CD8-positive, alpha-beta memory T cell (primary cell): Measurements from ENCODE around the gene FGF3. TPM values are rescaled to one million over a fixed set of nuclear protein-coding genes. Genes with fewer than 3 reads are reported as not detected.

ENCODE experiments used
- CTCF ChIA-PET: fragments of 350-600 bp; sonication (Branson Sonifier 250); formaldehyde crosslinking; loops from one replicate; lab custom pipeline; 2021; ENCODE audit warnings: antibody characterized with exemption; lab: Charles Lee
- POLR2A ChIA-PET: fragments of 350-600 bp; sonication (Branson Sonifier 250); formaldehyde crosslinking; loops from one replicate; lab custom pipeline; 2021; ENCODE audit warnings: antibody characterized with exemption; lab: Charles Lee
- DNase-seq, 5 donors: peaks; one replicate each; pipeline versions ENCODE4 v3.0.0 to v3.0.0-alpha.2; 2020 to 2022; ENCODE audit warnings: mixed read lengths in 1 of 5
- H3K27ac ChIP-seq: one replicate; pipeline ENCODE4 v1.7.0; 2013; ENCODE audit warnings: low read depth, mild to moderate bottlenecking, low read length, moderate library complexity
- H3K27me3 ChIP-seq: 2 replicates; pipeline ENCODE4 v1.7.0; 2013; ENCODE audit warnings: low read length, mild to moderate bottlenecking; ENCODE audit not compliant: insufficient read depth, poor library complexity, severe bottlenecking
- H3K36me3 ChIP-seq: 2 replicates; pipeline ENCODE4 v1.7.0; 2013; ENCODE audit warnings: mild to moderate bottlenecking, low read length, moderate library complexity; ENCODE audit not compliant: insufficient read depth
- H3K4me1 ChIP-seq: 2 replicates; pipeline ENCODE4 v1.7.0; 2013; ENCODE audit warnings: mild to moderate bottlenecking, low read length, moderate library complexity; ENCODE audit not compliant: insufficient read depth
- H3K4me3 ChIP-seq: 2 replicates; pipeline ENCODE4 v1.7.0; 2013; ENCODE audit warnings: mild to moderate bottlenecking, low read length
- H3K9me3 ChIP-seq: 2 replicates; pipeline ENCODE4 v1.7.0; 2013; ENCODE audit warnings: mild to moderate bottlenecking, low read length
- H3K27ac Mint-ChIP-seq, 8 donors: one replicate each; pipeline ENCODE4 v1.8.0; 2020 to 2021; ENCODE audit warnings: mixed read lengths in 8 of 8, mild to moderate bottlenecking in 6 of 8, inconsistent platforms in 3 of 8, moderate library complexity in 3 of 8
- H3K27me3 Mint-ChIP-seq, 2 donors: one replicate each; pipeline ENCODE4 v1.8.0; 2020 to 2021; ENCODE audit warnings: mixed read lengths in 2 of 2, mild to moderate bottlenecking in 1 of 2, moderate library complexity in 1 of 2
- H3K36me3 Mint-ChIP-seq, 3 donors: one replicate each; pipeline ENCODE4 v1.8.0; 2020 to 2021; ENCODE audit warnings: mixed read lengths in 3 of 3, inconsistent platforms in 1 of 3, mild to moderate bottlenecking in 1 of 3
- H3K4me1 Mint-ChIP-seq, 3 donors: one replicate each; pipeline ENCODE4 v1.8.0; 2020 to 2021; ENCODE audit warnings: mixed read lengths in 3 of 3, inconsistent platforms in 1 of 3, mild to moderate bottlenecking in 1 of 3
- H3K4me3 Mint-ChIP-seq, 7 donors: one replicate each; pipeline ENCODE4 v1.8.0; 2020 to 2021; ENCODE audit warnings: mixed read lengths in 7 of 7, mild to moderate bottlenecking in 6 of 7, moderate library complexity in 4 of 7, inconsistent platforms in 2 of 7
- H3K9me3 Mint-ChIP-seq, 5 donors: one replicate each; pipeline ENCODE4 v1.8.0; 2020 to 2022; ENCODE audit warnings: mixed read lengths in 5 of 5, mild to moderate bottlenecking in 3 of 5, moderate library complexity in 2 of 5, inconsistent platforms in 1 of 5
- polyA plus RNA-seq: library from polyadenylated mRNA; unstranded; fragments of 300-500 nt; fragmentation: Illumina TruSeq; gene quantifications from one replicate; pipeline ENCODE4 v1.2.3, GENCODE V29; 2021
- total RNA-seq, 2 experiments: library from RNA; stranded (reverse); gene quantifications; one replicate each; pipeline ENCODE4 v1.2.3, GENCODE V29; 2021

FGF3 gene
- total and polyA plus RNA-seq, 3 experiments from 2014 or later: not detected

GRCh38 chr11:69802590-69802989, 16.6 kb downstream of the FGF3 start:
- H3K27ac ChIP-seq: no peak overlapping the region
- no peaks in the 10 kb centered on the region for H3K4me1 ChIP-seq
- H3K4me1 Mint-ChIP-seq: no peaks in the 10 kb centered on the region
- H3K27ac Mint-ChIP-seq: no peak overlapping the region
- H3K4me3 Mint-ChIP-seq: no peak overlapping the region
- no peak for DNase-seq
- no peak overlapping the region for H3K4me3 ChIP-seq
- no peaks in the 10 kb centered on the region for H3K27me3 ChIP-seq
- CTCF ChIA-PET: no interaction called here
- H3K9me3 ChIP-seq: no peaks in the 10 kb centered on the region
- no peaks in the 10 kb centered on the region for H3K36me3 ChIP-seq
- POLR2A ChIA-PET: no interaction called here
- H3K27me3 Mint-ChIP-seq: peaks cover 3 to 13% of the 10 kb centered on the region in 2 donors
- peaks cover 0 to 2% (median 0%) of the 10 kb centered on the region in 5 donors for H3K9me3 Mint-ChIP-seq
- H3K36me3 Mint-ChIP-seq: no peaks in the 10 kb centered on the region

GRCh38 chr11:69801513-69802335, 17.5 kb downstream of the FGF3 start:
- no peaks in the 10 kb centered on the region for H3K4me1 ChIP-seq
- Mint-ChIP-seq H3K4me3 (no peak overlapping the region), H3K27me3 (peaks cover 0 to 8% of the 10 kb centered on the region in 2 donors), H3K27ac (no peak overlapping the region), H3K4me1 (no peaks in the 10 kb centered on the region), H3K36me3 (no peaks in the 10 kb centered on the region), H3K9me3 (peaks cover 0 to 2% (median 0%) of the 10 kb centered on the region in 5 donors)
- ChIA-PET POLR2A (no interaction called here), CTCF (interaction anchor here (1.0 kb wide), 1 partner anchor 24 kb away, joined by 3 read pairs; no protein-coding TSS in a partner anchor)
- H3K36me3 ChIP-seq: no peaks in the 10 kb centered on the region
- no peak overlapping the region for H3K27ac ChIP-seq
- no peaks in the 10 kb centered on the region for H3K27me3 ChIP-seq
- no peaks in the 10 kb centered on the region for H3K9me3 ChIP-seq
- peak in 3 of 5 donors; percentile 9 to 16 (median 9) for DNase-seq
- no peak overlapping the region for H3K4me3 ChIP-seq

DNA sequence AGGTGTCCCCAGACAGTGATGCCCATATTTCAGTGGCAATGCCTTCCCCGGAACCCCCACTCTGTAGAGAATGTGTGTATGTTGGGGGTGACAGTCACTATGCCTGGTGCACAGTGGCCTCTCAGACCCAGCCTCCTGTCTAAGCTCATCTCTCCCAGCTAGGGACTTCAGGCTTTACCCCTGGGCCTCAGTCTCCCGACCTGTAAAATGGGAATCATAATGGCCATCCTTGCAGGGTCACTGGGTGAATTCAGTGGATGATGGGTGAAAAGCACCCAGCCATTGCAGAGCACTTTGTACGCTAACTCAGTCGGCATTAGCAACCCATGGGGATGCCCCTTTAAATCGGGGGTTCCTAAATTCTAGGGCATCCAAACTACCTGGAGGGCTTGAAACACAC, 18.9 kb downstream of the FGF3 start:
- no peaks in the 10 kb centered on the region for H3K9me3 ChIP-seq
- H3K27me3 ChIP-seq: no peaks in the 10 kb centered on the region
- H3K4me1 ChIP-seq: no peaks in the 10 kb centered on the region
- H3K36me3 ChIP-seq: no peaks in the 10 kb centered on the region
- POLR2A ChIA-PET: no interaction called here
- Mint-ChIP-seq H3K36me3 (no peaks in the 10 kb centered on the region), H3K27ac (no peak overlapping the region), H3K9me3 (peaks cover 0 to 2% (median 0%) of the 10 kb centered on the region in 5 donors), H3K4me3 (no peak overlapping the region), H3K4me1 (no peaks in the 10 kb centered on the region), H3K27me3 (peaks cover 0 to under 1% of the 10 kb centered on the region in 2 donors)
- CTCF ChIA-PET: no interaction called here
- H3K4me3 ChIP-seq: no peak overlapping the region
- H3K27ac ChIP-seq: no peak overlapping the region
- DNase-seq: no peak

- peaks cover 0 to 2% (median 0%) of the 10 kb centered on the region in 5 donors for H3K9me3 Mint-ChIP-seq
- H3K4me3 Mint-ChIP-seq: no peak overlapping the region
- H3K27me3 Mint-ChIP-seq: no peaks in the 10 kb centered on the region
- H3K4me3 ChIP-seq: no peak overlapping the region
- no peaks in the 10 kb centered on the region for H3K27me3 ChIP-seq
- H3K27ac Mint-ChIP-seq: no peak overlapping the region
- POLR2A ChIA-PET: no interaction called here
- no peaks in the 10 kb centered on the region for H3K36me3 Mint-ChIP-seq
- H3K4me1 ChIP-seq: no peaks in the 10 kb centered on the region
- H3K36me3 ChIP-seq: no peaks in the 10 kb centered on the region
- H3K9me3 ChIP-seq: no peaks in the 10 kb centered on the region
- CTCF ChIA-PET: no interaction called here
- DNase-seq: no peak
- no peaks in the 10 kb centered on the region for H3K4me1 Mint-ChIP-seq
- H3K27ac ChIP-seq: no peak overlapping the region
Measured at GRCh38 chr11:69799582-69799981, 19.6 kb downstream of the FGF3 start.

DNA sequence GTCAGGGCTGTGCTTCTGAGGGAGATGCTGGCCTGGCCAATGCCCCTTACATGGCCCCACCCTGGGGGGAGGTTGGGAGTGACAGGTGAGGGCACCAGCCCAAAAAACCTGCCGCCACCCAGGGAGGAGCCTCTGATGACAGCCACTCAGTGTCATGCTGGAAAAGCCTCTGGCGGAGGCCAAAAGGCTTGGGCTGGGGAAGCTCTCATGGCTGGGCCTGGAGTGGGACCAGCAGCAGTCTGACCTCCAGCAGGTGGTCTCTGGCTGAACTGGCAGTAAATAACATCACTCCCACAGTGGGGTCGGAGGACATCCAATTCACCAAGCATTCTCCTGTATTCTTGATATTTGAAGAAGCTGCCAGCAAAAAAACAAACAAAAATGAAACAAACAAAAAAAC, 20.1 kb downstream of the FGF3 start:
- no peak for DNase-seq
- no peaks in the 10 kb centered on the region for H3K36me3 Mint-ChIP-seq
- Histone ChIP-seq H3K4me3 (no peak overlapping the region), H3K27me3 (no peaks in the 10 kb centered on the region), H3K9me3 (no peaks in the 10 kb centered on the region), H3K27ac (no peak overlapping the region), H3K4me1 (no peaks in the 10 kb centered on the region), H3K36me3 (no peaks in the 10 kb centered on the region)
- H3K4me3 Mint-ChIP-seq: no peak overlapping the region
- ChIA-PET POLR2A (no interaction called here), CTCF (no interaction called here)
- no peak overlapping the region for H3K27ac Mint-ChIP-seq
- no peaks in the 10 kb centered on the region for H3K9me3 Mint-ChIP-seq
- H3K27me3 Mint-ChIP-seq: no peaks in the 10 kb centered on the region
- H3K4me1 Mint-ChIP-seq: no peaks in the 10 kb centered on the region

- no peaks in the 10 kb centered on the region for H3K9me3 Mint-ChIP-seq
- H3K27ac Mint-ChIP-seq: no peak overlapping the region
- CTCF ChIA-PET: no interaction called here
- POLR2A ChIA-PET: no interaction called here
- H3K4me1 ChIP-seq: no peaks in the 10 kb centered on the region
- H3K4me3 ChIP-seq: no peak overlapping the region
- H3K4me3 Mint-ChIP-seq: no peak overlapping the region
- no peaks in the 10 kb centered on the region for H3K36me3 Mint-ChIP-seq
- no peak overlapping the region for H3K27ac ChIP-seq
- no peaks in the 10 kb centered on the region for H3K9me3 ChIP-seq
- H3K36me3 ChIP-seq: no peaks in the 10 kb centered on the region
- H3K27me3 ChIP-seq: no peaks in the 10 kb centered on the region
- no peaks in the 10 kb centered on the region for H3K4me1 Mint-ChIP-seq
- no peaks in the 10 kb centered on the region for H3K27me3 Mint-ChIP-seq
- no peak for DNase-seq
Measured at GRCh38 chr11:69797737-69798528, 21.3 kb downstream of the FGF3 start.

DNA sequence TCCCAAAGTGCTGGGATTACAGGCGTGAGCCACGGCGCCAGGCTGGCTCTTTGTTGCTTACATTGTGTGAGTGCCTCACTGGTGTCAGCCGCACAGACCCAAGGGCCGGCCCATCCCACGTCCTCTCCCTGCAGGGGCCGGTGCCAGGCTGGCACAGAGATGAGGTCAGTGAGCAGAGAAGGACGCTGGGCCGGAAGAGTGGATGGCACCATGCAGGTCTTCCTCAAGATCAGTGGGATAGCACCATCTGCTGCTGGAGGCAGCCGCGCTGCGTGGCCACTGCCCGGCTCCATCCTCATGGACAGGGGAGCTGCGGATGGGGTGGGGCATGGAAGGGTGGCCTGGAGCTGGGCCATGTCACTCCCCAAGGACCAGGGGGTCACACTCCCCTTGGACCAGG, 22.1 kb downstream of the FGF3 start:
- CTCF ChIA-PET: no interaction called here
- H3K9me3 ChIP-seq: no peaks in the 10 kb centered on the region
- no peaks in the 10 kb centered on the region for H3K4me1 Mint-ChIP-seq
- H3K36me3 Mint-ChIP-seq: no peaks in the 10 kb centered on the region
- no peak overlapping the region for H3K27ac Mint-ChIP-seq
- no peaks in the 10 kb centered on the region for H3K36me3 ChIP-seq
- no peaks in the 10 kb centered on the region for H3K27me3 Mint-ChIP-seq
- H3K4me3 ChIP-seq: no peak overlapping the region
- no peak overlapping the region for H3K4me3 Mint-ChIP-seq
- POLR2A ChIA-PET: no interaction called here
- H3K9me3 Mint-ChIP-seq: no peaks in the 10 kb centered on the region
- no peak overlapping the region for H3K27ac ChIP-seq
- no peaks in the 10 kb centered on the region for H3K27me3 ChIP-seq
- DNase-seq: no peak
- no peaks in the 10 kb centered on the region for H3K4me1 ChIP-seq

GRCh38 chr11:69796063-69796462, 23.2 kb downstream of the FGF3 start:
- Histone ChIP-seq H3K9me3 (no peaks in the 10 kb centered on the region), H3K27me3 (no peaks in the 10 kb centered on the region), H3K4me3 (no peak overlapping the region), H3K4me1 (no peaks in the 10 kb centered on the region), H3K27ac (no peak overlapping the region), H3K36me3 (no peaks in the 10 kb centered on the region)
- no peak for DNase-seq
- Mint-ChIP-seq H3K36me3 (no peaks in the 10 kb centered on the region), H3K4me1 (no peaks in the 10 kb centered on the region), H3K9me3 (no peaks in the 10 kb centered on the region), H3K4me3 (no peak overlapping the region), H3K27me3 (no peaks in the 10 kb centered on the region), H3K27ac (no peak overlapping the region)
- ChIA-PET CTCF (no interaction called here), POLR2A (no interaction called here)
